Keratinocyte (primary cell): Measurements from ENCODE around the gene P2RX3. TPM values are rescaled to one million over a fixed set of nuclear protein-coding genes. Genes with fewer than 3 reads are reported as not detected.
A peak's percentile ranks its signal among the peaks of the same experiment; 100 is the strongest.

Experiments
- DNase-seq: peaks from one replicate; pipeline ENCODE4 v3.0.0-alpha.2; 2011; ENCODE audit warnings: low read depth, missing footprints, low spot score
- FAIRE-seq: peaks from 2 replicates; lab custom pipeline; 2011; peaks lifted over from hg19 to GRCh38; lab: Jason Lieb, UNC
- H2AFZ ChIP-seq: 2 replicates; pipeline ENCODE4 v1.6.0; 2012; ENCODE audit warnings: low read length, control low read depth, inconsistent platforms; ENCODE audit not compliant: control insufficient read depth
- H3K27ac ChIP-seq: 2 replicates; pipeline ENCODE4 v1.5.1; 2011; ENCODE audit warnings: low read length; ENCODE audit not compliant: control insufficient read depth, insufficient read depth
- H3K27me3 ChIP-seq: 3 replicates; pipeline ENCODE4 v1.6.0; 2011; ENCODE audit warnings: low read length; ENCODE audit not compliant: control insufficient read depth, insufficient read depth; ENCODE audit errors: extremely low read depth
- H3K36me3 ChIP-seq, 2 experiments: 2 replicates in 1 of 2; 3 replicates in 1 of 2; pipeline ENCODE4 v1.5.1; 2011; ENCODE audit warnings: low read length in 2 of 2, mild to moderate bottlenecking in 1 of 2; ENCODE audit not compliant: control insufficient read depth in 2 of 2, insufficient read depth in 2 of 2; ENCODE audit errors: extremely low read depth in 1 of 2
- H3K4me1 ChIP-seq: 3 replicates; pipeline ENCODE4 v1.5.1; 2011; ENCODE audit warnings: low read length; ENCODE audit not compliant: control insufficient read depth, insufficient read depth; ENCODE audit errors: extremely low read depth
- H3K4me2 ChIP-seq: 3 replicates; pipeline ENCODE4 v1.6.0; 2011; ENCODE audit warnings: low read depth, low read length; ENCODE audit not compliant: control insufficient read depth, insufficient read depth; ENCODE audit errors: extremely low read depth
- H3K4me3 ChIP-seq, 3 experiments: fragments of 200-600 bp in 1 of 3; sonication (generic) in 1 of 3; 2 replicates in 2 of 3; 3 replicates in 1 of 3; pipeline ENCODE4 v1.5.1; 2011 to 2016; ENCODE audit warnings: low read length in 3 of 3, mild to moderate bottlenecking in 3 of 3, control low read depth in 2 of 3, inconsistent platforms in 1 of 3, low read depth in 1 of 3, mixed read lengths in 1 of 3, mixed run types in 1 of 3, moderate library complexity in 1 of 3; ENCODE audit not compliant: control insufficient read depth in 2 of 3, insufficient read depth in 2 of 3; ENCODE audit errors: extremely low read depth in 1 of 3
- H3K79me2 ChIP-seq: 2 replicates; pipeline ENCODE4 v1.6.0; 2012; ENCODE audit warnings: low read length; ENCODE audit not compliant: control insufficient read depth, insufficient read depth
- H3K9ac ChIP-seq: 3 replicates; pipeline ENCODE4 v1.6.0; 2011; ENCODE audit warnings: low read length; ENCODE audit not compliant: control insufficient read depth, insufficient read depth; ENCODE audit errors: extremely low read depth
- H3K9me1 ChIP-seq: 3 replicates; pipeline ENCODE4 v1.6.0; 2011; ENCODE audit warnings: low read length; ENCODE audit not compliant: control insufficient read depth, insufficient read depth; ENCODE audit errors: extremely low read depth
- H3K9me3 ChIP-seq: 2 replicates; pipeline ENCODE4 v1.5.1; 2012; ENCODE audit warnings: low read depth, low read length; ENCODE audit not compliant: control insufficient read depth
- H4K20me1 ChIP-seq: 3 replicates; pipeline ENCODE4 v1.6.0; 2011; ENCODE audit warnings: low read length; ENCODE audit not compliant: control insufficient read depth, insufficient read depth; ENCODE audit errors: extremely low read depth
- CTCF ChIP-seq, 3 experiments: IDR thresholded peaks in 1 of 3; conservative IDR thresholded peaks in 1 of 3; optimal IDR thresholded peaks in 1 of 3; 2 replicates in 2 of 3; 3 replicates in 1 of 3; pipeline versions ENCODE3 to v1.5.1; 2011; ENCODE audit warnings: low read length in 3 of 3, mild to moderate bottlenecking in 3 of 3, moderate library complexity in 2 of 3, control low read depth in 1 of 3, inconsistent platforms in 1 of 3; ENCODE audit not compliant: insufficient read depth in 2 of 3; ENCODE audit errors: extremely low read depth in 1 of 3
- EZH2 ChIP-seq: IDR thresholded peaks from one replicate; pipeline ENCODE4 v1.6.1; 2012; ENCODE audit warnings: inconsistent platforms, mild to moderate bottlenecking, low read length, moderate library complexity
- dilution Hi-C: fragments of 300-500 bp; cut with MboI; formaldehyde crosslinking; loops from one replicate; pipeline ENCODE4 v1.7.0; 2020; ENCODE audit warnings: low sequenced_read_pairs; ENCODE audit not compliant: extremely low pct_ligation_motif_present
- polyA plus RNA-seq, 5 experiments: library from polyadenylated mRNA; depleted of rRNA in 3 of 5; stranded (reverse) in 3 of 5; stranded (forward) in 1 of 5; unstranded in 1 of 5; fragments of >200 nt; gene quantifications; 1 replicate in 1 of 5; 2 replicates in 3 of 5; 3 replicates in 1 of 5; pipeline versions ENCODE4 v1.2.1 to v1.2.3, GENCODE V29; 2011 to 2012; ENCODE audit warnings: missing spikeins in 2 of 5, low read depth in 1 of 5, low replicate concordance in 1 of 5

Gene P2RX3
- polyA plus RNA-seq, 1 donor (not counting 4 experiments of a cell fraction or from before 2014, with no cell fraction given), result not detected

GRCh38 chr11:57349491-57350274, 11.5 kb downstream of the P2RX3 start:
- H2AFZ ChIP-seq, result no peak overlapping the region
- no peak overlapping the region for H3K4me2 ChIP-seq
- H3K4me1 ChIP-seq, result no peaks in the 10 kb centered on the region
- no peaks in the 10 kb centered on the region for H3K27me3 ChIP-seq
- no peaks in the 10 kb centered on the region for H4K20me1 ChIP-seq
- DNase-seq (no peak), FAIRE-seq (no peak)
- H3K27ac ChIP-seq, result no peak overlapping the region
- no peaks in the 10 kb centered on the region for H3K36me3 ChIP-seq
- TF ChIP-seq EZH2, result no peak
- TF ChIP-seq CTCF (optimal IDR thresholded peaks at IDR 0.05 in 1 of 3, IDR thresholded peaks at IDR 0.05 in 1 of 3, conservative IDR thresholded peaks at IDR 0.05 in 1 of 3; ENCODE audit: extremely low read depth in 1 of 3, insufficient read depth in 2 of 3, low read length in 3 of 3), result peak; percentile 63 to 81 (median 80)
- dilution Hi-C loops, result no loop called here
- no peaks in the 10 kb centered on the region for H3K9me3 ChIP-seq
- no peak overlapping the region for H3K4me3 ChIP-seq
- no peaks in the 10 kb centered on the region for H3K79me2 ChIP-seq
- H3K9ac ChIP-seq, result no peak overlapping the region
- H3K9me1 ChIP-seq, result no peaks in the 10 kb centered on the region

- dilution Hi-C loops, result no loop called here
- Histone ChIP-seq H3K4me3 (no peak overlapping the region), H3K27ac (no peak overlapping the region), H3K27me3 (no peaks in the 10 kb centered on the region), H3K4me1 (peaks cover 12% of the 10 kb centered on the region), H3K79me2 (no peaks in the 10 kb centered on the region), H3K4me2 (no peak overlapping the region), H4K20me1 (no peaks in the 10 kb centered on the region), H3K9me3 (no peaks in the 10 kb centered on the region), H2AFZ (no peak overlapping the region), H3K9ac (no peak overlapping the region), H3K9me1 (no peaks in the 10 kb centered on the region), H3K36me3 (no peaks in the 10 kb centered on the region)
- no peak for FAIRE-seq
- TF ChIP-seq EZH2 (no peak), CTCF (optimal IDR thresholded peaks at IDR 0.05 in 1 of 3, IDR thresholded peaks at IDR 0.05 in 1 of 3, conservative IDR thresholded peaks at IDR 0.05 in 1 of 3; ENCODE audit: extremely low read depth in 1 of 3, insufficient read depth in 2 of 3, low read length in 3 of 3) (no peak)
- DNase-seq, result no peak
These were observed 14.9 kb downstream of the P2RX3 start for GRCh38 chr11:57353036-57353435.
